NCI-H524 (cell line): ENCODE results near the gene MAD1L1.
A peak's percentile ranks its signal among the peaks of the same experiment; 100 is the strongest.
"Not testable (repeated sequence)": the region's sequence is repeated elsewhere in the genome, so short reads cannot be mapped to it uniquely, and the experiment has no call there.

Experiments
- DNase-seq, 2 experiments: peaks; one replicate each; lab custom pipeline; 2025; lab: John Stamatoyannopoulos, UW

MAD1L1 gene

GRCh38 chr7:2173189-2173827, 59.4 kb downstream of the MAD1L1 start:
- DNase-seq: no peak

- DNase-seq: no peak
Observed at GRCh38 chr7:2172311-2173188, 60.2 kb downstream of the MAD1L1 start.

GRCh38 chr7:2171855-2172254, 60.9 kb downstream of the MAD1L1 start:
- peak in 1 of 2 experiments; percentile 47 for DNase-seq

GRCh38 chr7:2170576-2171521, 61.9 kb downstream of the MAD1L1 start:
- no peak for DNase-seq

- no peak for DNase-seq
Observed at GRCh38 chr7:2169923-2170575, 62.7 kb downstream of the MAD1L1 start.

- no peak for DNase-seq
Observed at GRCh38 chr7:2168615-2169311, 64.0 kb downstream of the MAD1L1 start.

GRCh38 chr7:2166625-2167280, 66.0 kb downstream of the MAD1L1 start:
- no peak for DNase-seq

- no peak for DNase-seq
Observed at GRCh38 chr7:2165610-2166594, 66.8 kb downstream of the MAD1L1 start.

- DNase-seq: no peak
Observed at GRCh38 chr7:2165239-2165609, 67.5 kb downstream of the MAD1L1 start.

- no peak for DNase-seq
Observed at GRCh38 chr7:2164646-2165045, 68.1 kb downstream of the MAD1L1 start.

GRCh38 chr7:2163600-2164555, 68.9 kb downstream of the MAD1L1 start:
- DNase-seq: no peak

- DNase-seq: no peak
Observed at GRCh38 chr7:2162959-2163358, 69.8 kb downstream of the MAD1L1 start.

- DNase-seq: not testable (repeated sequence)
Observed at GRCh38 chr7:2162004-2162902, 70.5 kb downstream of the MAD1L1 start.

GRCh38 chr7:2159176-2159520, 73.6 kb downstream of the MAD1L1 start:
- DNase-seq: no peak

GRCh38 chr7:2158331-2159175, 74.2 kb downstream of the MAD1L1 start:
- DNase-seq: peak in 1 of 2 experiments; percentile 15
